IMR-90 (cell line): ENCODE data around the gene PGA4. TPM values are rescaled to one million over a fixed set of nuclear protein-coding genes. Genes with fewer than 3 reads are reported as not detected.

Experiments
- ATAC-seq: fragments of 200-7000 bp; cut with Tn5 transposase; 2 replicates; pipeline ENCODE4 v1.9.1; 2020; ENCODE audit warnings: low read depth, mild to moderate bottlenecking, moderate library complexity
- BruUV-seq: library from RNA; stranded (reverse); fragments of 400-500 nt; replicated peaks from 2 replicates; lab custom pipeline; 2021; lab: Mats Ljungman, UMichigan
- CTCF ChIA-PET: fragments of 300-600 bp; formaldehyde crosslinking; extraction: SDS; loops from one replicate; lab custom pipeline; 2021; ENCODE audit warnings: antibody characterized with exemption; lab: Yijun Ruan, JAX
- POLR2A ChIA-PET: fragments of 300-600 bp; sonication (Branson Sonifier 250); formaldehyde crosslinking; loops from one replicate; lab custom pipeline; 2022; ENCODE audit warnings: antibody characterized with exemption; ENCODE audit not compliant: unreplicated experiment; lab: Charles Lee
- DNase-seq: peaks from one replicate; pipeline ENCODE4 v3.0.0; 2013
- H2AFZ ChIP-seq: replicated peaks from 2 replicates; pipeline ENCODE3; 2013; ENCODE audit warnings: low read length, mild to moderate bottlenecking; ENCODE audit not compliant: poor library complexity
- H2AK5ac ChIP-seq: 2 replicates; pipeline ENCODE4 v1.6.1; 2013; ENCODE audit warnings: low read depth, low read length, inconsistent platforms
- H2AK9ac ChIP-seq: replicated peaks from 2 replicates; pipeline ENCODE3; 2013; ENCODE audit warnings: mild to moderate bottlenecking, low read depth, low read length, moderate library complexity; ENCODE audit not compliant: poor library complexity
- H2BK120ac ChIP-seq: 2 replicates; pipeline ENCODE4 v1.6.1; 2013; ENCODE audit warnings: low read depth, low read length, inconsistent platforms
- H2BK15ac ChIP-seq: 3 replicates; pipeline ENCODE4 v1.6.1; 2013; ENCODE audit warnings: low read depth, low read length, inconsistent platforms
- H2BK20ac ChIP-seq: 2 replicates; pipeline ENCODE4 v1.6.1; 2013; ENCODE audit warnings: low read depth, mild to moderate bottlenecking, inconsistent platforms, low read length, moderate library complexity
- H2BK5ac ChIP-seq: 2 replicates; pipeline ENCODE4 v1.6.1; 2013; ENCODE audit warnings: mild to moderate bottlenecking, low read depth, low read length, inconsistent platforms; ENCODE audit not compliant: poor library complexity, severe bottlenecking
- H3K14ac ChIP-seq: replicated peaks from 2 replicates; pipeline ENCODE4 v1.6.1; 2013; ENCODE audit warnings: low read depth, low read length, inconsistent platforms
- H3K18ac ChIP-seq: 2 replicates; pipeline ENCODE4 v1.6.1; 2013; ENCODE audit warnings: low read depth, low read length, control low read depth
- H3K23ac ChIP-seq: 2 replicates; pipeline ENCODE4 v1.6.1; 2013; ENCODE audit warnings: low read depth, low read length, inconsistent platforms
- H3K27ac ChIP-seq: 2 replicates; pipeline ENCODE4 v1.5.1; 2013; ENCODE audit warnings: mild to moderate bottlenecking, control low read depth, low read length; ENCODE audit not compliant: insufficient read depth
- H3K27me3 ChIP-seq: 2 replicates; pipeline ENCODE4 v1.6.1; 2013; ENCODE audit warnings: low read length; ENCODE audit not compliant: control insufficient read depth, insufficient read depth
- H3K36me3 ChIP-seq: 2 replicates; pipeline ENCODE4 v1.6.1; 2013; ENCODE audit warnings: low read length, mixed read lengths; ENCODE audit not compliant: control insufficient read depth, insufficient read depth
- H3K4ac ChIP-seq: 2 replicates; pipeline ENCODE4 v1.6.1; 2013; ENCODE audit warnings: low read depth, low read length, inconsistent platforms
- H3K4me1 ChIP-seq: 2 replicates; pipeline ENCODE4 v1.6.1; 2013; ENCODE audit warnings: low read length, mixed read lengths; ENCODE audit not compliant: control insufficient read depth, insufficient read depth
- H3K4me2 ChIP-seq: 2 replicates; pipeline ENCODE4 v1.6.1; 2013; ENCODE audit warnings: low read depth, mild to moderate bottlenecking, control low read depth, low read length, moderate library complexity
- H3K4me3 ChIP-seq: 2 replicates; pipeline ENCODE4 v1.5.1; 2013; ENCODE audit warnings: low read depth, mild to moderate bottlenecking, control low read depth, low read length, moderate library complexity; ENCODE audit not compliant: insufficient read depth
- H3K56ac ChIP-seq: 2 replicates; pipeline ENCODE4 v1.6.1; 2013; ENCODE audit warnings: low read length, inconsistent platforms; ENCODE audit not compliant: insufficient read depth; ENCODE audit errors: extremely low read depth
- H3K79me1 ChIP-seq, 2 experiments: 2 replicates each; pipeline ENCODE4 v1.6.1; 2013; ENCODE audit warnings: low read length in 2 of 2, inconsistent platforms in 1 of 2, low read depth in 1 of 2
- H3K9ac ChIP-seq: 2 replicates; pipeline ENCODE4 v1.6.1; 2013; ENCODE audit warnings: low read depth, low read length, control low read depth
- H3K9me1 ChIP-seq: 2 replicates; pipeline ENCODE4 v1.6.1; 2013; ENCODE audit warnings: low read length, inconsistent platforms; ENCODE audit not compliant: insufficient read depth
- H3K9me3 ChIP-seq: 2 replicates; pipeline ENCODE4 v1.6.1; 2013; ENCODE audit warnings: low read length; ENCODE audit not compliant: control insufficient read depth, insufficient read depth
- H4K20me1 ChIP-seq: 2 replicates; pipeline ENCODE4 v1.6.1; 2013; ENCODE audit warnings: low read length, inconsistent platforms; ENCODE audit not compliant: insufficient read depth
- H4K5ac ChIP-seq: 2 replicates; pipeline ENCODE4 v1.6.1; 2013; ENCODE audit warnings: mild to moderate bottlenecking, low read depth, low read length, control low read depth
- H4K8ac ChIP-seq, 2 experiments: 2 replicates each; pipeline ENCODE4 v1.6.1; 2013; ENCODE audit warnings: low read depth in 2 of 2, low read length in 2 of 2, control low read depth in 1 of 2, inconsistent platforms in 1 of 2
- H4K91ac ChIP-seq: 2 replicates; pipeline ENCODE4 v1.6.1; 2013; ENCODE audit warnings: low read depth, low read length, inconsistent platforms; ENCODE audit not compliant: insufficient read depth
- CEBPB ChIP-seq: IDR thresholded peaks from 2 replicates; pipeline ENCODE4 v1.6.1; 2012; ENCODE audit warnings: low read depth, low read length, improper control_type of control experiment
- CHD1 ChIP-seq: IDR thresholded peaks from 2 replicates; pipeline ENCODE4 v1.6.1; 2012; ENCODE audit warnings: low read depth, low read length, improper control_type of control experiment
- CTCF ChIP-seq: conservative IDR thresholded peaks from 2 replicates; pipeline ENCODE4 v1.5.1; 2012; ENCODE audit warnings: mild to moderate bottlenecking, low read depth, low read length, improper control_type of control experiment
- ELK1 ChIP-seq: fragments of 150-350 bp; IDR thresholded peaks from 2 replicates; pipeline ENCODE4 v1.6.1; 2016; ENCODE audit warnings: low read depth, mild to moderate bottlenecking, low read length, moderate library complexity, borderline replicate concordance
- MAFK ChIP-seq: IDR thresholded peaks from 2 replicates; pipeline ENCODE4 v1.6.1; 2012; ENCODE audit warnings: low read depth, low read length, improper control_type of control experiment
- MAZ ChIP-seq: IDR thresholded peaks from 2 replicates; pipeline ENCODE4 v1.6.1; 2012; ENCODE audit warnings: low read depth, mild to moderate bottlenecking, low read length, improper control_type of control experiment, moderate library complexity, borderline replicate concordance
- NFE2L2 ChIP-seq: fragments of 150-350 bp; IDR thresholded peaks from 2 replicates; pipeline ENCODE4 v1.6.1; 2016; ENCODE audit warnings: low read depth, mild to moderate bottlenecking, low read length
- POLR2A ChIP-seq: IDR thresholded peaks from 2 replicates; pipeline ENCODE4 v1.6.1; 2012; ENCODE audit warnings: mild to moderate bottlenecking, low read depth, low read length
- RAD21 ChIP-seq: IDR thresholded peaks from 2 replicates; pipeline ENCODE4 v1.6.1; 2012; ENCODE audit warnings: low read length, improper control_type of control experiment
- RCOR1 ChIP-seq: IDR thresholded peaks from 2 replicates; pipeline ENCODE4 v1.6.1; 2012; ENCODE audit warnings: mild to moderate bottlenecking, low read length, improper control_type of control experiment; ENCODE audit not compliant: insufficient replicate concordance
- RFX5 ChIP-seq: IDR thresholded peaks from 2 replicates; pipeline ENCODE4 v1.8.0; 2012; ENCODE audit warnings: low read depth, mild to moderate bottlenecking, low read length, moderate library complexity
- SMC3 ChIP-seq: fragments of 150-350 bp; IDR thresholded peaks from 2 replicates; pipeline ENCODE4 v1.6.1; 2016; ENCODE audit warnings: low read depth, mild to moderate bottlenecking, antibody characterized with exemption, low read length, moderate library complexity
- USF2 ChIP-seq: fragments of 150-350 bp; IDR thresholded peaks from 2 replicates; pipeline ENCODE4 v1.6.1; 2017; ENCODE audit warnings: mild to moderate bottlenecking, antibody characterized with exemption, low read length, low read depth
- WGBS, 2 experiments: methylation state at CpG; one replicate each; pipeline versions ENCODE4 v1.1.5 to v1.1.7; 2013; ENCODE audit warnings: missing lambda C conversion rate in 2 of 2; ENCODE audit not compliant: insufficient read length in 1 of 2; ENCODE audit errors: extremely low coverage in 2 of 2; 5-methylcytosine and 5-hydroxymethylcytosine counted together
- dilution Hi-C: fragments of 300-500 bp; cut with HindIII; formaldehyde crosslinking; loops from one replicate; pipeline ENCODE4 v1.14.3; 2018; ENCODE audit warnings: low sequenced_read_pairs; ENCODE audit not compliant: unreplicated experiment
- in situ Hi-C: fragments of 300-500 bp; cut with MboI; formaldehyde crosslinking; loops from 3 replicates; pipeline ENCODE4 v1.14.3; 2019; ENCODE audit warnings: low sequenced_read_pairs, inconsistent platforms, mixed read lengths
- intact Hi-C: fragments of 100-400 bp; cut with micrococcal nuclease; formaldehyde crosslinking; loops from 2 replicates; pipeline ENCODE4 v1.10.0; 2022
- polyA plus RNA-seq, 3 experiments: library from polyadenylated mRNA; depleted of rRNA; stranded (reverse); fragments of >200 nt; gene quantifications; 2 replicates each; pipeline ENCODE4 v1.2.3, GENCODE V29; 2012; ENCODE audit warnings: low replicate concordance in 1 of 3
- total RNA-seq: library from RNA; depleted of rRNA; stranded (reverse); fragments of >200 nt; gene quantifications from 2 replicates; pipeline ENCODE4 v1.2.3, GENCODE V29; 2012

PGA4 gene
- total and polyA plus RNA-seq, 2 of the 4 experiments (the other 2 are of a cell fraction), result not detected

- Histone ChIP-seq H3K4me1 (no peaks in the 10 kb centered on the region), H2BK5ac (no peak overlapping the region), H4K91ac (no peak overlapping the region), H3K36me3 (no peaks in the 10 kb centered on the region), H4K20me1 (no peaks in the 10 kb centered on the region), H3K56ac (no peak overlapping the region), H4K8ac (no peak overlapping the region), H2AFZ (no peak overlapping the region), H3K4ac (no peak overlapping the region), H3K9me3 (peaks cover 8% of the 10 kb centered on the region), H3K23ac (no peak overlapping the region), H2AK9ac (no peak overlapping the region), H3K4me2 (no peak overlapping the region), H2AK5ac (no peak overlapping the region), H3K27me3 (peaks cover 27% of the 10 kb centered on the region), H2BK20ac (no peak overlapping the region), H4K5ac (no peak overlapping the region), H3K4me3 (no peak overlapping the region), H3K9ac (no peak overlapping the region), H3K27ac (no peak overlapping the region), H3K18ac (no peak overlapping the region), H2BK120ac (no peak overlapping the region), H2BK15ac (no peak overlapping the region), H3K9me1 (no peaks in the 10 kb centered on the region), H3K79me1 (no peaks in the 10 kb centered on the region), H3K14ac (no peak overlapping the region)
- DNase-seq (no peak), ATAC-seq (no peak)
- CTCF ChIA-PET, result no interaction called here
- dilution Hi-C loops (no loop called here), in situ Hi-C loops (no loop called here), intact Hi-C loops (no loop called here)
- BruUV-seq, result no TSS peak
- TF ChIP-seq SMC3 (no peak), USF2 (no peak), RCOR1 (no peak), CHD1 (no peak), POLR2A (no peak), ELK1 (no peak), RAD21 (no peak), MAFK (no peak), NFE2L2 (no peak), CEBPB (no peak), RFX5 (no peak), CTCF (no peak), MAZ (no peak)
- POLR2A ChIA-PET, result no interaction called here
- WGBS, 2 experiments, result 100% methylated on average over 1 of the region's 4 CpGs; no CpG with 5 or more reads in 1 of the 2 experiments
Observed at GRCh38 chr11:61198948-61199523, 23.1 kb upstream of the PGA4 start.
